ENCODE results near the gene CDC42EP1.

DNA sequence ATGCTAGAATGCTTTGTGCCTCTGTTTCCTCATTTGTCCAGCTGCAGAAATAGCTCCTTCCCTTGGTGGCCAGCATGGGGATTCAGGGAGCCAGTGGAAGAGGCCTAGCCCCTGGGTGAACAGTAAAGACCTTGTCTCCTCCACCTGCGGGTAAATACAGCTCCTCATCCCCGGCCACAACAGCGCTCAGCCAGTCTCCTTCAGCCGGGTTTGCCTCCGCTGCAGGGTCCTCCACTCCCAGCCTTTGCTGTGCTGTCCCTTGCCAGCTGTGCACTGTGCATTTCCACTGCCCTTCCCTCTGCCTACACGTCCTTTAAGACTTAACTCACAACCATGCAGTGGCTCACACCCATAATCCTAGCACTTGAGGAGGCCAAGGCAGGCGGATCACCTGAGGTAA lies 1.5 kb upstream of the CDC42EP1 start:
- TF ChIP-seq, protein P1, sequence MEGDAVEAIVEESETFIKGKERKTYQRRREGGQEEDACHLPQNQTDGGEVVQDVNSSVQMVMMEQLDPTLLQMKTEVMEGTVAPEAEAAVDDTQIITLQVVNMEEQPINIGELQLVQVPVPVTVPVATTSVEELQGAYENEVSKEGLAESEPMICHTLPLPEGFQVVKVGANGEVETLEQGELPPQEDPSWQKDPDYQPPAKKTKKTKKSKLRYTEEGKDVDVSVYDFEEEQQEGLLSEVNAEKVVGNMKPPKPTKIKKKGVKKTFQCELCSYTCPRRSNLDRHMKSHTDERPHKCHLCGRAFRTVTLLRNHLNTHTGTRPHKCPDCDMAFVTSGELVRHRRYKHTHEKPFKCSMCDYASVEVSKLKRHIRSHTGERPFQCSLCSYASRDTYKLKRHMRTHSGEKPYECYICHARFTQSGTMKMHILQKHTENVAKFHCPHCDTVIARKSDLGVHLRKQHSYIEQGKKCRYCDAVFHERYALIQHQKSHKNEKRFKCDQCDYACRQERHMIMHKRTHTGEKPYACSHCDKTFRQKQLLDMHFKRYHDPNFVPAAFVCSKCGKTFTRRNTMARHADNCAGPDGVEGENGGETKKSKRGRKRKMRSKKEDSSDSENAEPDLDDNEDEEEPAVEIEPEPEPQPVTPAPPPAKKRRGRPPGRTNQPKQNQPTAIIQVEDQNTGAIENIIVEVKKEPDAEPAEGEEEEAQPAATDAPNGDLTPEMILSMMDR (IDR thresholded peaks at IDR 0.05) = no peak
- TF ChIP-seq POLR2A (IDR thresholded peaks at IDR 0.05) = no peak
